GM10266 (cell line): ENCODE measurements around the gene RNASE12.

Experiments used
- DNase-seq: peaks from one replicate; pipeline ENCODE4 v3.0.0; 2012; ENCODE audit errors: extremely low spot score
- CTCF ChIP-seq: IDR thresholded peaks from 2 replicates; pipeline ENCODE4 v1.5.1; 2012; ENCODE audit warnings: mild to moderate bottlenecking, low read depth; ENCODE audit not compliant: control insufficient read depth, insufficient read depth; ENCODE audit errors: missing control alignments

RNASE12 gene

GRCh38 chr14:20556500-20557211 is 34.5 kb downstream of the RNASE12 start:
- DNase-seq = no peak
- TF ChIP-seq CTCF = no peak

GRCh38 chr14:20555845-20556244 is 35.3 kb downstream of the RNASE12 start:
- no peak for TF ChIP-seq CTCF
- no peak for DNase-seq

GRCh38 chr14:20553024-20553423 is 38.2 kb downstream of the RNASE12 start:
- no peak for DNase-seq
- no peak for TF ChIP-seq CTCF

- no peak for DNase-seq
- no peak for TF ChIP-seq CTCF
These were observed 39.6 kb downstream of the RNASE12 start for GRCh38 chr14:20551606-20552005.

GRCh38 chr14:20550926-20551325 is 40.2 kb downstream of the RNASE12 start:
- no peak for DNase-seq
- no peak for TF ChIP-seq CTCF

- no peak for TF ChIP-seq CTCF
These were observed 42.6 kb downstream of the RNASE12 start for GRCh38 chr14:20548414-20549158.

GRCh38 chr14:20546877-20547276 is 44.3 kb downstream of the RNASE12 start:
- no peak for TF ChIP-seq CTCF
- DNase-seq = no peak

More at GRCh38 chr14:20548414-20549158, 42.6 kb downstream of the RNASE12 start:
- no peak for DNase-seq
